SW 1271 (cell line): ENCODE data around the gene ABCC11.

Source experiments
- DNase-seq, 2 experiments: peaks; one replicate each; lab custom pipeline; 2025; lab: John Stamatoyannopoulos, UW

Gene ABCC11

GRCh38 chr16:48161906-48162305 is 85.4 kb downstream of the ABCC11 start:
- DNase-seq, result no peak

DNA sequence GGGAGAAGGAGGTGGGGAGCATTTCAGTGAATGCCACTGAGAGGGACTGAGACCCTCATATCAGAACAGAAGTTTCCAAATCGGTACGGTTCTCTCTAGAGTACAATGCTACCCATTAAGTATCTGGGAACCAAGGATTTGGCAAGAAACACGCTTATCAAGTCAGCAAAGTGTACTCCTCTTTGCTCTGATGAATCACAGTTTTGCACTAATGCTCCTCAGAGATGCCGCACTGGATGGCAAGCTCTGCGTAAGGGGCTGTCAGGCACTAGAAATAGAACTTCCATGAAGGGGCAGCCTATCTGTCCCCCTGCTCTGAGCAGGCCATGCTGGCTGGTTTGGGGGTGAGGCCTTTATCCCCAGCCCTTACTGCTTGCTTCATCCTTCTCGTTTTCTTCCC is 86.8 kb downstream of the ABCC11 start:
- no peak for DNase-seq

- DNase-seq, result peak in 1 of 2 experiments; percentile 1
Observed at GRCh38 chr16:48158296-48158695, 89.0 kb downstream of the ABCC11 start.

DNA sequence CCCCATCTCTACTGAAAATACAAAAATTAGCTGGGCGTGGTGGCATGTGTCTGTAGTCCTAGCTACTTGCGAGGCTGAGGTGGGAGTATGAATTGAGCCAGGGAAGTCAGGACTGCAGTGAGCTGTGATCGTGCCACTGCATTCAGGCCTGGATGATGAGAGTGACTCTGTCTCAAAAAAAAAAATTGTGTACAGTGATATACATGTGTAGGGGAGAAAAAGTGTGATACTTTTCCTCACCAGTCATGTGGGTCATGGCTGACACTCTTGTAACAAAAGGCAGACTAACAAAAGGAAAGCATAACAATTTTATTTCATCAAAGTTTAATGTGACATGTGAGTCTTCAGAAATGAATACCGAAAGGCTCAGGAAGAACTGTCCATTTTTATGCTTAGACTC is 89.5 kb downstream of the ABCC11 start:
- no peak for DNase-seq

GRCh38 chr16:48157302-48157701 is 90.0 kb downstream of the ABCC11 start:
- no peak for DNase-seq

- peak in 1 of 2 experiments; percentile 59 for DNase-seq
Observed at GRCh38 chr16:48156790-48157209, 90.5 kb downstream of the ABCC11 start.

DNA sequence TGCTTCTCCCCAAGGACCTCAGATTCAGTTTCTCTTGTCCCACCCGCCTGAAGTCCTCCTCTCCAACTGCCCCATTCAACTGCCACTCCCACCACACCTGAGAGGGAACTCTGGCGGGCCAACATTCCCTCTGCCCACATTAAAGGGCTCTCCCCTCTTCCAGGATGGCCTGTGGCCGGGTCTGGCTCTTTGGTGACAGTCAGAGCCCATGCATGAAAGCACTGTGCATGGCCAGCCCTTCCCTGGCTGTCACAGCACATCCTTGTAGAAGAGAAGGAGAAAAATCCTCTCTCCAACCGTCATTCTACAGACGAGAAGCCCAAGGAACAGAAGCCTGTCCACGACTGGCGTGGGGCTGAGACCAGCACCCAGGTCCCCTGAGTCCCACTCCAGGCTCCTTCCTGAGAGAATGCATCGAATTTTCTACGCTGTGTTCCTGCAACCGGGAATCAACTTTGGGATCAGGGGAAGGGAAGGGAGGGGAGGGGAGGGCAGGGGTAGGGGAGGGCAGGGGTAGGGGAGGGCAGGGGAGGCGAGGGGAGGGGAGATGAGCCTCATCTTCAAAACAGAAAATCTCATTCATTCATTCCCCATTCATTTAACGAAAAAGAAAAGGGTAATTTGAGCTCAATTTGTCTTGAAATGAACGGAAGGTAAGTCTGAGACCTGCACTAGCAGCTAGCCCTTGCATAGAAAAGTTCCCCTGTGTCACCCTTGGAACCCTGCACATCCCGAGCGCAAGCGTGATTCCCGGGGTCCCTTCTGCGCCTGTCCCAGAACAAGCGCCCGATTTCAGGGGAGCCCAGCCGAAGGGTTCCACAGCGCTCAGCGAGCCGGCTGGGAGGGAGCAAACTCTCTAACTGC is 91.2 kb downstream of the ABCC11 start, which contains the start of gene ABCC12:
Gene ABCC12, minus strand, starts transcription at position 68 of the 864 bp plus-strand sequence. CDS start 9,569 bp downstream, outside the sequence.
- DNase-seq, result no peak

GRCh38 chr16:48153774-48154173 is 93.6 kb downstream of the ABCC11 start:
- DNase-seq, result no peak

DNA sequence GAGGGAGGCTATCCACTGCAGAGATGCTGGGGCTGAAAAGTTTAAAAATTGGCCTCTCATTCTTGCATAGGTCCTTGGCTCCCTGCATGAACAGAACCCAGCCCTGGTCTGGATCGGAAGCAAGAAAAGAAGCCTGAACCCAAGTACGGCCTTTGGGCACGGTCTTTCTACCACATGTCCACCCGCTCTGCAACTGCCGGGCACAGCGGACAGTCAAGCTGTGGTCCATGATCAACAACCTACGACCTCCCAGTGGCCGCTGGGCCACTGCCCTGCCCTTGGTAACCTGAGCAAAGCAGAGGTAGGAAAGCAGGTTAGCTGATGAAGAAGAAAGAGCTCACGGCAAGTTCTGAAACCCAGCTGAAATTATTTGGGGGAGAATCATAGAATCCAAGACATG is 95.1 kb downstream of the ABCC11 start:
- DNase-seq, result no peak

DNA sequence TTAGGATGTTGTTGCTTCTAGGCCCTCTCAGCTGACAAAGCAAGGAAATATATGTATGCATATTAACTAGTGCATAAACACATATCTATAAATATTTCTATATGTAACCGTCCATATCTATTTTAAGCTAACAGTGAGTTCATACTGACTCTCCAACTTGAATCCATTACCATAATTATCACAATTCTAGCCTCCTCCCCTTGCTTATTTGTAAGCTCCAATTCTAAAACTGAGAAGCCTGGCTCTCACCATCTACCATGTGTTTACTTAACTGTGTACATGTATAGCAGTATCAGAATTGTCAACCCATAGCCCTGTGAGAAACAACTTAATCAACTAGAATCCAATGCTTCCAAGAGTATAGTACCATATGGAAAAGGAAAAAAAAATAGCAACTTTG is 96.6 kb downstream of the ABCC11 start:
- DNase-seq, result no peak

GRCh38 chr16:48146710-48147109 is 100.6 kb downstream of the ABCC11 start:
- no peak for DNase-seq

DNA sequence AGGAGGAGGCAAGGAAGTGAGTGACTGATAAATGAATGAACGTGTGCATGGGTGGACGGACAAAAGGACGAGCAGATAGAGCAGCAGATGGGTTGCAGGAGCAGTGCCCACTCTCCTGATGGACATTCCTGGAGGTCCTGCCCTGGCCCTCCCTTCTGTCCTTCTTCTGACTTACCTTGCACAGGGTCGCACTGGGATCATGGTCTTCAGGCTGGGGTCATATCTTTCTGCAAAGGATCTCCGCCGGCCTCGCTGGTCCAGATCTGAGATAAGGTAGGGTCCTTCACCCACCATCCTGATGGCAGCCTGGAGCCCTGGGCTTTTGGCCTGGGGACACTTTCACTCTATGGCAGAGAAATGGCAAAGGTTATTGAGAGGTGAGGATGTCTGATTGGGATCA is 101.2 kb downstream of the ABCC11 start:
- DNase-seq, result no peak

DNA sequence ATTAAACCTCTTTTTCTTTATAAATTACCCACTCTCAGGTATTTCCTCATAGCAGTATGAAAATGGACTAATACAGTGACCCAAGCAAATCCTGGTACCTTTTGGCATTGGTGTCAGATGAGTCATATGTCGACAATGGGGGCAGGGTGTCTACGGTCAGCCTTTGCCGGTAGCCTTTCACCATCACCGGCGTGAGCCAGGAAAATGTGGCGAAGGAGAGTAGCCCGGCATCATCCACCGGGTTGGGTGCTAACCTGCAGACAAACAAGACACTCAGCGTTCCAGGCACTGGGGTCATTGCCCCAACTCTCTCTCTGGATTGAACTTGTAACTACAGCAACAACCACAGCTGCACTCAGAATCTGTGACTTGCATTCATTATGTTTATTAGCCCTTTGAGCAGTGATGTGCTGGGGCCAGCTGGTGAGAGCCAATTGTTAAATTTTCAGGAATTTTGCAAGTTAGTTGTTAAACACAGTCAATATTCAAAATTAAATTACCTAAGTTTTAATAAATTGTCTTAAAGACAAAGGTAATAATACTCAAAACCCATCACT is 103.4 kb downstream of the ABCC11 start:
- DNase-seq, result no peak

GRCh38 chr16:48140821-48141220 is 106.5 kb downstream of the ABCC11 start:
- DNase-seq, result no peak

DNA sequence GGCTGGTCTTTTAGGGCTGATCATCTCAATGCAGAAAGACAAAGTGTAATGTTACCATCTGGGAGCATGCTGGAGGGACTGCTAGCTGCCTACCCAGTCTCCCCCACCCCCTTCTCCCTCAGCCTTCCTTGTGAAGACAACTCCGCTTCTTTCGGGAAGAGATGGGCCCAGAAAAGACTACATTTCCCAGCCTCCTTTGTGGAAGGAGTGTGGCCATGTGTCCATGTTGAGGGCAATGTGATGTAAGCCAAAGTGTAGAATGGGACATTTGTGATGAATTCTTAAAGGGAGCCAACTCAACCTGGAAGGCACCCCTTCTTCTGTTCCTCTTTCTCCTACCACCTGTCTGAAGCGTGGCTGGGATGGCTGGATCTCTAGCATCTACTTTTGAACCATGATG is 107.8 kb downstream of the ABCC11 start:
- DNase-seq, result no peak

DNA sequence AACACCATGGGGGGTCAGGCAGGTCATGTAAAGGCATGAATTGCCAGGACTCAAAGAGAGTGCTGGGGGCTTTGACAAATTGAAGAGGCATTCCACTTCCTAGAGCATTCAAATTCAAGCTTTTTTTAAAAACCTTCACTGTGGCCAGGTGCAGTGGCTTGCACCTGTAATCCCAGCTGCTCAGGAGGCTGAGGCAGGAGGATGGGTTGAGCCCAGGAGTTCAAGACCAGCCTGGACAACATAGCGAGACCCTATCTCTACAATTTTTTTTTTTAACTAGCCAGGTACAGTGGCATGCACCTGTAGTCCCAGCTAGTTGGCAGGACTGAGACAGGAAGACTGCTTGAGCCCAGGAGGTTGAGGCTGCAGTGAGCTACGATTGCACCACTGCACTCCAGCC is 108.8 kb downstream of the ABCC11 start:
- DNase-seq, result no peak

DNA sequence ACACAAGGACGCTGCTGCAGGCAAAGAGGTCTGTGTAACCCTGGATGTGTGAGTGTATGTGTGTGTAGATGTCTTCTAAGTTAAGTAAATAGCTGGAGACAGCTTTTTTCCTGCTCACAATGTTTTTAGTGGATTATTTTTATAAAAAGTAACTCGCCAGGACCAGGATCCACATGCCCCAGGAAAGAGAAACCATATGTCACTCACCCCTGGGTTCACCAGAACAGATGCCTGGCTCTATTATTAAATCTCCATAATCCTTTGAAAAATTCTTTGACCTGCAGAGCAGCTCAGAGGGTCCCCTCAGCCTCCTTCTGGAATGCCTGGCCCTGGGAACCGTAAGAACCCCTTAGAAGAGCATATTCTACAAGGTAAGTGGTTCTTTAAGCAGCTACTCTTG is 109.5 kb downstream of the ABCC11 start:
- no peak for DNase-seq

- no peak for DNase-seq
Observed at GRCh38 chr16:48136547-48137360, 110.6 kb downstream of the ABCC11 start.

DNA sequence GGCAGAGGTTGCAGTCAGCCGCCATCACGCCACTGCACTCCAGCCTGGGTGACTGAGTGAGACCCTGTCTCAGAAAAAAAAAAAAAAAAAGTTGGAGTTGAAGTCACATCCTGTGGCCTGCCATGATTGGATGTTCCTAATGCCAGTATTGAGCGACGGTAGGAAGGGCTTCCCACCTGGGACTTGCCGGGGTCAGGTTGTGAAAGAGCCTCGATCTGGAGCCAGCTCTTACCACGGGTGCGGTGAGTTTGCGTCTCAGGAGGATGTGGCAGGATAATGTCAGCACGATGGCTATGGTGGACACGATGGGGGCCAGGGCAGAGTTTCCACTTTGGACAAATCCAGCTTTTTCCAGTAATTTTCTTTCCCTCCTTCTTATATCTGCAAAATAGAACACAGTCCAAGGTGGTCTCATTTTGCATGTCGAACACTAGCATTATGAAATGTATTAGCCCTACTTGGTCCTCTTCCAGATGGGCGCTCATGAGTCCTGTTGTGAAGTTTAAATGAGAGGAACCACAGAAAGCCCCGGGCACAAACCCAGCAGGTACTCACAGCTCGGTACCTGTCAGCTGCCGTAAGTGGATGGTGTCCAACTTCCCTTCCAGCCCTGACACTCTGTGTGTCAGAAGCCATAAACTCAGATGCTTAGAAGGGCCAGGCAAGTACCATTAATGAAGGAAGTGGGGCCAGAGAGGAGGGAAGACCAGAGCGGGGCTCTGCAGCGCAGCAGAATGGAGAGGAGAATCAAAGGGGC is 113.7 kb downstream of the ABCC11 start:
- DNase-seq, result no peak

DNA sequence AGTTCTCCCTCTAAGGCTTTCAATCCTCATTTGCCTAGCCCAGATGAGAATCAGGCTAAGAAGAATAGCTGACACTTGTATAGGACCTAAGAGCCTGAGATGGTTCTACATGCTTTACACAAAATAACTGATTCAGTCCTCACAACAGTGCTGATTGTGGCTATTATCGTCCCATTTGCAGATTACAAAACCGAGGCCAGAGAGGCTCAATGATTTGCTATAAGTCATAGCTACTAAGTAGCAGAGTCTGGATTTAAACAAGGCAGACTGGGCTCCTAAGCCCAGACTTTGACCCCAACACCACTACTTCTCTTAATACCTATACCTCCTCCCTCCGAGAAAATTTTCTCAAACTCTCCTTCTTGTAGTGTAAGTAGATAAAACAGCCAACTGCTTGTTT is 114.6 kb downstream of the ABCC11 start:
- DNase-seq, result no peak

- no peak for DNase-seq
Observed at GRCh38 chr16:48131201-48131935, 116.0 kb downstream of the ABCC11 start.
